Keratinocyte (primary cell): ENCODE data around the gene CDH15.

Experiments
- EZH2 ChIP-seq: IDR thresholded peaks from one replicate; pipeline ENCODE4 v1.6.1; 2012; ENCODE audit warnings: inconsistent platforms, mild to moderate bottlenecking, low read length, moderate library complexity
- TF ChIP-seq, protein P1 (sequence below), 3 experiments: IDR thresholded peaks in 1 of 3; conservative IDR thresholded peaks in 1 of 3; optimal IDR thresholded peaks in 1 of 3; 2 replicates in 2 of 3; 3 replicates in 1 of 3; pipeline versions ENCODE3 to v1.5.1; 2011; ENCODE audit warnings: low read length in 3 of 3, mild to moderate bottlenecking in 3 of 3, moderate library complexity in 2 of 3, control low read depth in 1 of 3, inconsistent platforms in 1 of 3; ENCODE audit not compliant: insufficient read depth in 2 of 3; ENCODE audit errors: extremely low read depth in 1 of 3

GRCh38 chr16:89155851-89156739, 15.5 kb upstream of the CDH15 start:
- TF ChIP-seq, protein P1, sequence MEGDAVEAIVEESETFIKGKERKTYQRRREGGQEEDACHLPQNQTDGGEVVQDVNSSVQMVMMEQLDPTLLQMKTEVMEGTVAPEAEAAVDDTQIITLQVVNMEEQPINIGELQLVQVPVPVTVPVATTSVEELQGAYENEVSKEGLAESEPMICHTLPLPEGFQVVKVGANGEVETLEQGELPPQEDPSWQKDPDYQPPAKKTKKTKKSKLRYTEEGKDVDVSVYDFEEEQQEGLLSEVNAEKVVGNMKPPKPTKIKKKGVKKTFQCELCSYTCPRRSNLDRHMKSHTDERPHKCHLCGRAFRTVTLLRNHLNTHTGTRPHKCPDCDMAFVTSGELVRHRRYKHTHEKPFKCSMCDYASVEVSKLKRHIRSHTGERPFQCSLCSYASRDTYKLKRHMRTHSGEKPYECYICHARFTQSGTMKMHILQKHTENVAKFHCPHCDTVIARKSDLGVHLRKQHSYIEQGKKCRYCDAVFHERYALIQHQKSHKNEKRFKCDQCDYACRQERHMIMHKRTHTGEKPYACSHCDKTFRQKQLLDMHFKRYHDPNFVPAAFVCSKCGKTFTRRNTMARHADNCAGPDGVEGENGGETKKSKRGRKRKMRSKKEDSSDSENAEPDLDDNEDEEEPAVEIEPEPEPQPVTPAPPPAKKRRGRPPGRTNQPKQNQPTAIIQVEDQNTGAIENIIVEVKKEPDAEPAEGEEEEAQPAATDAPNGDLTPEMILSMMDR (optimal IDR thresholded peaks at IDR 0.05 in 1 of 3, IDR thresholded peaks at IDR 0.05 in 1 of 3, conservative IDR thresholded peaks at IDR 0.05 in 1 of 3; ENCODE audit: extremely low read depth in 1 of 3, insufficient read depth in 2 of 3, low read length in 3 of 3), result no peak
- TF ChIP-seq EZH2, result no peak
